SK-N-SH (cell line): ENCODE data around the gene GRK2.

Experiments used
- CHD2 ChIP-seq: fragments of 150-350 bp; IDR thresholded peaks from 2 replicates; pipeline ENCODE4 v1.6.1; 2018; ENCODE audit warnings: low read length; ENCODE audit not compliant: partially characterized antibody
- EZH2phosphoT487 ChIP-seq: fragments of 200-600 bp; sonication (generic); IDR thresholded peaks from 2 replicates; pipeline ENCODE4 v1.6.1; 2017; ENCODE audit warnings: low read depth, mixed run types, mild to moderate bottlenecking, antibody characterized with exemption, moderate library complexity, borderline replicate concordance
- JUND ChIP-seq: IDR thresholded peaks from 2 replicates; pipeline ENCODE4 v1.4.0; 2012
- MXI1 ChIP-seq: IDR thresholded peaks from 2 replicates; pipeline ENCODE4 v1.6.1; 2012; ENCODE audit warnings: mild to moderate bottlenecking, low read depth, low read length, improper control_type of control experiment
- NRF1 ChIP-seq: IDR thresholded peaks from 2 replicates; pipeline ENCODE4 v1.6.1; 2012; ENCODE audit warnings: low read depth, mild to moderate bottlenecking, low read length
- POLR2AphosphoS5 ChIP-seq: IDR thresholded peaks from 2 replicates; pipeline ENCODE4 v1.6.1; 2012; ENCODE audit warnings: low read depth, low read length
- TAF1 ChIP-seq: IDR thresholded peaks from 2 replicates; pipeline ENCODE4 v1.6.1; 2012; ENCODE audit warnings: low read depth, mild to moderate bottlenecking, low read length, moderate library complexity, borderline replicate concordance
- TF ChIP-seq, protein P1 (sequence below): fragments of 200-600 bp; sonication (generic); IDR thresholded peaks from 2 replicates; pipeline ENCODE4 v1.6.1; 2017; ENCODE audit warnings: antibody characterized with exemption, mild to moderate bottlenecking, moderate library complexity
- TF ChIP-seq, protein P2 (sequence below): IDR thresholded peaks from 2 replicates; pipeline ENCODE4 v1.6.1; 2012; ENCODE audit warnings: mild to moderate bottlenecking, low read depth, low read length, moderate library complexity

DNA sequence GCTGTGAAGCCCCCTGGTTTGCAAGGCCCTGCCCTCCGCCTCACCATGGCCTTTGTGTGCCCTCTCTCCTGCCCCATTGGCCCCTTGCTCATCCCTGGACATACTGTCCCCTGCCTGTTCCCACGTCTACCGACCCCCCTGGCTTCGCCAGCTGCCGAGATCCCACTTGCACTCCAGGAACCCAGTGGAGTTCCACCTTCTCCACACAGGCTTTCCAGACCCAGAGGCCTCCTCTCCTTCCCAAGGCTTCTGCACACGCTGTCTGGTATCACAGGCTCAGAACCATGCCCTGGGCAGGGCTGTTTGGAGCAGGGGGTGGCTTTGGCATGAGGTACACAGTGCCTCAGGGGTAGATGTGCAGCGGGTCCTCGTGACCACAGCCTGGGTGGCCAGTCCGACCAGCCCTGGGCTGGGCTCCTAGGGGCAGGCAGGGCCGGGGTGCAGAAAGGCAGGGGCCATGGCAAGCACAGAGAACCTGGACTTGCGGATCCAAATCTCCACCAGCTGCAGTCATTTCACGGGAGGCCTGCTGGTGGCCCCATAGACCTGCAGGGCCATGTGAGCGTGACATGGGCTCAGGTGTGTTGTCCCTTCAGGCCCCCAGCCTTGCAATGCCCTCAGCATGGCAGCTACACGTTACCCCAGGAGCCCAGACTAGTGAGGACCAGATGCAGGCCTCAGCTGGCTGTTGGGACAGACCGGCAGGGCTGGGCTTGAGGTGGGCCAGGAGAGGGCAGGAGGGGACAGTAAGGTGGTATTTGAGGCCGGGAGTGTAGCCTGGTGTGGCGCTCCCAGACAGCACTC is 9.5 kb downstream of the GRK2 start:
- no peak for TF ChIP-seq TAF1
- TF ChIP-seq CHD2, result no peak
- TF ChIP-seq, protein P1, sequence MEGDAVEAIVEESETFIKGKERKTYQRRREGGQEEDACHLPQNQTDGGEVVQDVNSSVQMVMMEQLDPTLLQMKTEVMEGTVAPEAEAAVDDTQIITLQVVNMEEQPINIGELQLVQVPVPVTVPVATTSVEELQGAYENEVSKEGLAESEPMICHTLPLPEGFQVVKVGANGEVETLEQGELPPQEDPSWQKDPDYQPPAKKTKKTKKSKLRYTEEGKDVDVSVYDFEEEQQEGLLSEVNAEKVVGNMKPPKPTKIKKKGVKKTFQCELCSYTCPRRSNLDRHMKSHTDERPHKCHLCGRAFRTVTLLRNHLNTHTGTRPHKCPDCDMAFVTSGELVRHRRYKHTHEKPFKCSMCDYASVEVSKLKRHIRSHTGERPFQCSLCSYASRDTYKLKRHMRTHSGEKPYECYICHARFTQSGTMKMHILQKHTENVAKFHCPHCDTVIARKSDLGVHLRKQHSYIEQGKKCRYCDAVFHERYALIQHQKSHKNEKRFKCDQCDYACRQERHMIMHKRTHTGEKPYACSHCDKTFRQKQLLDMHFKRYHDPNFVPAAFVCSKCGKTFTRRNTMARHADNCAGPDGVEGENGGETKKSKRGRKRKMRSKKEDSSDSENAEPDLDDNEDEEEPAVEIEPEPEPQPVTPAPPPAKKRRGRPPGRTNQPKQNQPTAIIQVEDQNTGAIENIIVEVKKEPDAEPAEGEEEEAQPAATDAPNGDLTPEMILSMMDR, result no peak
- no peak for TF ChIP-seq POLR2AphosphoS5
- TF ChIP-seq EZH2phosphoT487, result no peak
- TF ChIP-seq MXI1, result no peak
- TF ChIP-seq, protein P2, sequence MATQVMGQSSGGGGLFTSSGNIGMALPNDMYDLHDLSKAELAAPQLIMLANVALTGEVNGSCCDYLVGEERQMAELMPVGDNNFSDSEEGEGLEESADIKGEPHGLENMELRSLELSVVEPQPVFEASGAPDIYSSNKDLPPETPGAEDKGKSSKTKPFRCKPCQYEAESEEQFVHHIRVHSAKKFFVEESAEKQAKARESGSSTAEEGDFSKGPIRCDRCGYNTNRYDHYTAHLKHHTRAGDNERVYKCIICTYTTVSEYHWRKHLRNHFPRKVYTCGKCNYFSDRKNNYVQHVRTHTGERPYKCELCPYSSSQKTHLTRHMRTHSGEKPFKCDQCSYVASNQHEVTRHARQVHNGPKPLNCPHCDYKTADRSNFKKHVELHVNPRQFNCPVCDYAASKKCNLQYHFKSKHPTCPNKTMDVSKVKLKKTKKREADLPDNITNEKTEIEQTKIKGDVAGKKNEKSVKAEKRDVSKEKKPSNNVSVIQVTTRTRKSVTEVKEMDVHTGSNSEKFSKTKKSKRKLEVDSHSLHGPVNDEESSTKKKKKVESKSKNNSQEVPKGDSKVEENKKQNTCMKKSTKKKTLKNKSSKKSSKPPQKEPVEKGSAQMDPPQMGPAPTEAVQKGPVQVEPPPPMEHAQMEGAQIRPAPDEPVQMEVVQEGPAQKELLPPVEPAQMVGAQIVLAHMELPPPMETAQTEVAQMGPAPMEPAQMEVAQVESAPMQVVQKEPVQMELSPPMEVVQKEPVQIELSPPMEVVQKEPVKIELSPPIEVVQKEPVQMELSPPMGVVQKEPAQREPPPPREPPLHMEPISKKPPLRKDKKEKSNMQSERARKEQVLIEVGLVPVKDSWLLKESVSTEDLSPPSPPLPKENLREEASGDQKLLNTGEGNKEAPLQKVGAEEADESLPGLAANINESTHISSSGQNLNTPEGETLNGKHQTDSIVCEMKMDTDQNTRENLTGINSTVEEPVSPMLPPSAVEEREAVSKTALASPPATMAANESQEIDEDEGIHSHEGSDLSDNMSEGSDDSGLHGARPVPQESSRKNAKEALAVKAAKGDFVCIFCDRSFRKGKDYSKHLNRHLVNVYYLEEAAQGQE, result no peak
- no peak for TF ChIP-seq JUND
- no peak for TF ChIP-seq NRF1
